Urothelium cell line (cell line): ENCODE measurements around the gene CES5A.
"Not testable (repeated sequence)": the region's sequence is repeated elsewhere in the genome, so short reads cannot be mapped to it uniquely, and the experiment has no call there.

ENCODE experiments used
- DNase-seq: peaks from one replicate; pipeline ENCODE4 v3.0.0; 2011; ENCODE audit warnings: low spot score, mixed read lengths
- FAIRE-seq: peaks from 2 replicates; lab custom pipeline; 2011; peaks lifted over from hg19 to GRCh38; lab: Jason Lieb, UNC

CES5A gene

GRCh38 chr16:55830658-55831294 lies 44.4 kb downstream of the CES5A start:
- no peak for DNase-seq
- FAIRE-seq = peak; percentile 46

GRCh38 chr16:55829232-55829631 lies 45.9 kb downstream of the CES5A start:
- DNase-seq, FAIRE-seq: not testable (repeated sequence)

- no peak for DNase-seq
- FAIRE-seq = peak; percentile 27
These were observed 46.5 kb downstream of the CES5A start for GRCh38 chr16:55828680-55829079.

- DNase-seq (no peak), FAIRE-seq (no peak)
These were observed 50.0 kb downstream of the CES5A start for GRCh38 chr16:55825115-55825728.

GRCh38 chr16:55824473-55825000 lies 50.6 kb downstream of the CES5A start:
- no peak for FAIRE-seq
- no peak for DNase-seq

GRCh38 chr16:55822280-55822810 lies 52.8 kb downstream of the CES5A start:
- DNase-seq (no peak), FAIRE-seq (no peak)

- DNase-seq (no peak), FAIRE-seq (no peak)
These were observed 54.0 kb downstream of the CES5A start for GRCh38 chr16:55821210-55821609.

- DNase-seq (no peak), FAIRE-seq (no peak)
These were observed 54.6 kb downstream of the CES5A start for GRCh38 chr16:55820615-55821014.

- FAIRE-seq = peak; percentile 27
- DNase-seq = no peak
These were observed 57.8 kb downstream of the CES5A start for GRCh38 chr16:55817236-55817912.

- not testable (repeated sequence) for DNase-seq, FAIRE-seq
These were observed 59.0 kb downstream of the CES5A start for GRCh38 chr16:55816222-55816621.

GRCh38 chr16:55815320-55815719 lies 59.9 kb downstream of the CES5A start:
- DNase-seq (no peak), FAIRE-seq (peak; percentile 32)

- peak; percentile 76 for FAIRE-seq
- DNase-seq = not testable (repeated sequence)
These were observed 61.0 kb downstream of the CES5A start for GRCh38 chr16:55814174-55814573.

GRCh38 chr16:55813730-55814129 lies 61.4 kb downstream of the CES5A start:
- not testable (repeated sequence) for DNase-seq, FAIRE-seq

GRCh38 chr16:55812951-55813350 lies 62.2 kb downstream of the CES5A start:
- FAIRE-seq (no peak), DNase-seq (no peak)

- DNase-seq = no peak
- FAIRE-seq = no peak
These were observed 63.4 kb downstream of the CES5A start for GRCh38 chr16:55811811-55812210.

GRCh38 chr16:55810451-55810961 lies 64.7 kb downstream of the CES5A start:
- DNase-seq (no peak), FAIRE-seq (no peak)

GRCh38 chr16:55809851-55810250 lies 65.3 kb downstream of the CES5A start:
- DNase-seq = no peak
- no peak for FAIRE-seq

- DNase-seq (no peak), FAIRE-seq (no peak)
These were observed 65.8 kb downstream of the CES5A start for GRCh38 chr16:55809386-55809785.

- not testable (repeated sequence) for FAIRE-seq
These were observed 66.9 kb downstream of the CES5A start for GRCh38 chr16:55808286-55808685.

GRCh38 chr16:55805104-55805503 lies 70.1 kb downstream of the CES5A start:
- not testable (repeated sequence) for FAIRE-seq, DNase-seq

More at GRCh38 chr16:55808286-55808685, 66.9 kb downstream of the CES5A start:
- not testable (repeated sequence) for DNase-seq

- FAIRE-seq, DNase-seq: not testable (repeated sequence)
These were observed 71.5 kb downstream of the CES5A start for GRCh38 chr16:55803681-55804080.
